ENCODE measurements around the gene SORL1-AS1.

GRCh38 chr11:121422675-121423074 lies 30.1 kb downstream of the SORL1-AS1 start:
- TF ChIP-seq USF1 (IDR thresholded peaks at IDR 0.05) (no peak), EGR1 (IDR thresholded peaks at IDR 0.05) (no peak), RAD21 (IDR thresholded peaks at IDR 0.05; ENCODE audit: low read depth) (no peak), FOXM1 (IDR thresholded peaks at IDR 0.05; ENCODE audit: borderline replicate concordance, low read depth) (no peak), YY1 (IDR thresholded peaks at IDR 0.05; ENCODE audit: low read depth) (no peak)
- TF ChIP-seq, protein P1, sequence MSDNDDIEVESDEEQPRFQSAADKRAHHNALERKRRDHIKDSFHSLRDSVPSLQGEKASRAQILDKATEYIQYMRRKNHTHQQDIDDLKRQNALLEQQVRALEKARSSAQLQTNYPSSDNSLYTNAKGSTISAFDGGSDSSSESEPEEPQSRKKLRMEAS (IDR thresholded peaks at IDR 0.05): no peak
